Transverse colon (tissue), 4 donors: Measurements from ENCODE around the gene OR9Q2. TPM values are rescaled to one million over a fixed set of nuclear protein-coding genes. Genes with fewer than 3 reads are reported as not detected.

ENCODE experiments used
- DNase-seq: peaks from one replicate; pipeline ENCODE4 v3.0.0-alpha.2; 2019
- H3K27ac ChIP-seq, 4 donors: fragments of 200-600 bp; sonication (generic); 2 replicates each; pipeline ENCODE4 v1.5.1; 2016 to 2018; ENCODE audit warnings: inconsistent platforms in 4 of 4
- H3K27me3 ChIP-seq: fragments of 200-600 bp; sonication (generic); 2 replicates; pipeline ENCODE4 v1.5.1; 2017; ENCODE audit warnings: inconsistent platforms
- H3K36me3 ChIP-seq, 4 donors: fragments of 200-600 bp; sonication (generic); 2 replicates each; pipeline ENCODE4 v1.5.1; 2017 to 2019; ENCODE audit warnings: inconsistent platforms in 4 of 4
- H3K4me1 ChIP-seq, 4 donors: fragments of 200-600 bp; sonication (generic); 2 replicates each; pipeline ENCODE4 v1.5.1; 2017 to 2020; ENCODE audit warnings: inconsistent platforms in 4 of 4
- H3K4me3 ChIP-seq, 4 donors: fragments of 200-600 bp; sonication (generic); 1 replicate in 1 of 4; 2 replicates in 3 of 4; pipeline versions ENCODE4 v1.5.1 to v1.6.1; 2017 to 2019; ENCODE audit warnings: inconsistent platforms in 4 of 4
- H3K9me3 ChIP-seq, 2 donors: fragments of 200-600 bp; sonication (generic); 2 replicates each; pipeline ENCODE4 v1.5.1; 2017 to 2019; ENCODE audit warnings: inconsistent platforms in 2 of 2
- EP300 ChIP-seq: sonication (generic); formaldehyde crosslinking; IDR thresholded peaks from one replicate; pipeline ENCODE4 v1.6.1; 2017; ENCODE audit warnings: antibody characterized with exemption, low read depth
- POLR2A ChIP-seq: fragments of 450-650 bp; IDR thresholded peaks from one replicate; pipeline ENCODE4 v1.6.1; 2016; ENCODE audit warnings: antibody characterized with exemption, mild to moderate bottlenecking, moderate library complexity
- POLR2AphosphoS5 ChIP-seq, 3 donors: sonication (generic); formaldehyde crosslinking; IDR thresholded peaks; one replicate each; pipeline ENCODE4 v1.6.1; 2016; ENCODE audit warnings: antibody characterized with exemption in 3 of 3
- WGBS, 2 donors: methylation state at CpG; one replicate each; pipeline ENCODE4 v1.1.5; 2018; ENCODE audit warnings: low coverage in 1 of 2; 5-methylcytosine and 5-hydroxymethylcytosine counted together
- in situ Hi-C, 4 donors: fragments of 200-750 bp; cut with MboI; loops; one replicate each; pipeline versions ENCODE4 v1.15.0 to v1.15.1; 2017; ENCODE audit warnings: low sequenced_read_pairs in 3 of 4, low pct_ligation_motif_present in 1 of 4, low pct_unique_long_range_greater_than_20kb in 1 of 4
- intact Hi-C: fragments of 100-400 bp; cut with DNase I; formaldehyde crosslinking; loops from one replicate; pipeline ENCODE4 v1.15.1; 2023; ENCODE audit warnings: low total_unique reads
- total RNA-seq, 4 donors: library from RNA; depleted of rRNA; stranded (reverse); fragments of >200 nt; gene quantifications; one replicate each; pipeline ENCODE4 v1.1.0, GENCODE V29; 2016
- TF ChIP-seq, protein P1 (sequence below), 5 experiments: fragments of 200-600 bp in 3 of 5; fragments of 450-650 bp in 2 of 5; sonication (generic) in 3 of 5; IDR thresholded peaks; 1 replicate in 2 of 5; 2 replicates in 3 of 5; pipeline ENCODE4 v1.5.1; 2016 to 2017; ENCODE audit warnings: antibody characterized with exemption in 5 of 5, inconsistent platforms in 3 of 5, mild to moderate bottlenecking in 2 of 5, moderate library complexity in 1 of 5

Gene OR9Q2
- total RNA-seq, 4 donors from 2014 or later: not detected

- intact Hi-C loops (no loop called here), in situ Hi-C loops (no loop called here)
- H3K4me1 ChIP-seq: no peaks in the 10 kb centered on the region
- H3K27ac ChIP-seq: no peak overlapping the region
- H3K36me3 ChIP-seq: no peaks in the 10 kb centered on the region
- WGBS, 2 donors: 70 to 88% methylated on average over 7 of the region's 7 CpGs
- DNase-seq: no peak
- H3K4me3 ChIP-seq: no peak overlapping the region
- no peak for TF ChIP-seq EP300
- TF ChIP-seq, protein P1, sequence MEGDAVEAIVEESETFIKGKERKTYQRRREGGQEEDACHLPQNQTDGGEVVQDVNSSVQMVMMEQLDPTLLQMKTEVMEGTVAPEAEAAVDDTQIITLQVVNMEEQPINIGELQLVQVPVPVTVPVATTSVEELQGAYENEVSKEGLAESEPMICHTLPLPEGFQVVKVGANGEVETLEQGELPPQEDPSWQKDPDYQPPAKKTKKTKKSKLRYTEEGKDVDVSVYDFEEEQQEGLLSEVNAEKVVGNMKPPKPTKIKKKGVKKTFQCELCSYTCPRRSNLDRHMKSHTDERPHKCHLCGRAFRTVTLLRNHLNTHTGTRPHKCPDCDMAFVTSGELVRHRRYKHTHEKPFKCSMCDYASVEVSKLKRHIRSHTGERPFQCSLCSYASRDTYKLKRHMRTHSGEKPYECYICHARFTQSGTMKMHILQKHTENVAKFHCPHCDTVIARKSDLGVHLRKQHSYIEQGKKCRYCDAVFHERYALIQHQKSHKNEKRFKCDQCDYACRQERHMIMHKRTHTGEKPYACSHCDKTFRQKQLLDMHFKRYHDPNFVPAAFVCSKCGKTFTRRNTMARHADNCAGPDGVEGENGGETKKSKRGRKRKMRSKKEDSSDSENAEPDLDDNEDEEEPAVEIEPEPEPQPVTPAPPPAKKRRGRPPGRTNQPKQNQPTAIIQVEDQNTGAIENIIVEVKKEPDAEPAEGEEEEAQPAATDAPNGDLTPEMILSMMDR (IDR thresholded peaks at IDR 0.05): no peak
- no peak for TF ChIP-seq POLR2A
- no peak for TF ChIP-seq POLR2AphosphoS5 (IDR thresholded peaks at IDR 0.05)
- H3K27me3 ChIP-seq: no peaks in the 10 kb centered on the region
- H3K9me3 ChIP-seq: no peaks in the 10 kb centered on the region
These were observed 33.9 kb downstream of the OR9Q2 start for GRCh38 chr11:58222721-58223120.

- H3K9me3 ChIP-seq: no peaks in the 10 kb centered on the region
- TF ChIP-seq POLR2A (no peak), EP300 (no peak), POLR2AphosphoS5 (IDR thresholded peaks at IDR 0.05) (no peak)
- TF ChIP-seq, protein P1 (IDR thresholded peaks at IDR 0.05): no peak
- intact Hi-C loops (no loop called here), in situ Hi-C loops (no loop called here)
- 93 to 97% methylated on average over 12 to 32 of the region's 32 CpGs for WGBS, 2 donors
- H3K36me3 ChIP-seq: no peaks in the 10 kb centered on the region
- DNase-seq: no peak
- H3K27ac ChIP-seq: no peak overlapping the region
- no peaks in the 10 kb centered on the region for H3K27me3 ChIP-seq
- H3K4me1 ChIP-seq: peaks cover 0 to 9% (median 2%) of the 10 kb centered on the region in 4 donors
- no peak overlapping the region for H3K4me3 ChIP-seq
These were observed 39.2 kb downstream of the OR9Q2 start for GRCh38 chr11:58227956-58228615.

Other genes starting within 250 kb of the OR9Q2 start
- gene OR9Q1, start 165.2 kb upstream of the OR9Q2 start, total RNA-seq: not detected
- gene OR6Q1, start 158.1 kb upstream of the OR9Q2 start, total RNA-seq: not detected
- gene OR9I1, start 63.5 kb upstream of the OR9Q2 start, total RNA-seq: not detected
- not detected for gene OR1S2, start 15.1 kb downstream of the OR9Q2 start, total RNA-seq
- gene OR1S1, start 23.6 kb downstream of the OR9Q2 start, total RNA-seq: not detected
- gene OR10Q1, start 39.8 kb downstream of the OR9Q2 start, total RNA-seq: not detected
- not detected for gene OR10W1, start 79.2 kb downstream of the OR9Q2 start, total RNA-seq
- gene OR5B17, start 170.0 kb downstream of the OR9Q2 start, total RNA-seq: not detected
- not detected for gene OR5B3, start 217.8 kb downstream of the OR9Q2 start, total RNA-seq
- gene OR5B2, start 239.1 kb downstream of the OR9Q2 start, total RNA-seq: not detected